ENCODE data around the gene SEC31A. TPM values are rescaled to one million over a fixed set of nuclear protein-coding genes. Genes with fewer than 3 reads are reported as not detected.

The SEC31A gene
- total RNA-seq, 1 experiment from 2014 or later, result 212 TPM

DNA sequence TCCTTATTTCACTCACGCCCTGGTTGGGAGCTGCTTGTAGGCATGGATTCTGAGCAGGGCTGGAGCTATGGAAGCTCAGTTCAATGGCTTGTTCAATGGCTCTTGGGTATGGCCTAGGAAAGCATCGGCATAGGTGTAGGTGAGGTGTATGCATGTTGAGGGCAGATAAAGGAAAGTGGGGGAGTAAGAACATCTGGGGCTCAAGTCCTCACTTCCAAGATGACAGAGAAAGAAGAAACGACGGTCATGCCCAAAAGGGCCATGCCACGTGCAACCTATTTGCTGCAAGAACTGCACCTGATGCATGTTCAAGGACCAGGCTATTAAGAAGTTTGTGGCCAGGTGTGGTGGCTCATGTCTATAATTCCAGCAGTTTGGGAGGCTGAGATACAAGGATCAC, 115.7 kb downstream of the SEC31A start:
- POLR2A ChIA-PET, result no interaction called here
- CTCF ChIA-PET, result interaction anchor here (1.3 to 2.0 kb wide), 3 partner anchors 25 to 54 kb away, joined by 3 to 7 read pairs (median 6); no protein-coding TSS in a partner anchor
- TF ChIP-seq, protein P1, sequence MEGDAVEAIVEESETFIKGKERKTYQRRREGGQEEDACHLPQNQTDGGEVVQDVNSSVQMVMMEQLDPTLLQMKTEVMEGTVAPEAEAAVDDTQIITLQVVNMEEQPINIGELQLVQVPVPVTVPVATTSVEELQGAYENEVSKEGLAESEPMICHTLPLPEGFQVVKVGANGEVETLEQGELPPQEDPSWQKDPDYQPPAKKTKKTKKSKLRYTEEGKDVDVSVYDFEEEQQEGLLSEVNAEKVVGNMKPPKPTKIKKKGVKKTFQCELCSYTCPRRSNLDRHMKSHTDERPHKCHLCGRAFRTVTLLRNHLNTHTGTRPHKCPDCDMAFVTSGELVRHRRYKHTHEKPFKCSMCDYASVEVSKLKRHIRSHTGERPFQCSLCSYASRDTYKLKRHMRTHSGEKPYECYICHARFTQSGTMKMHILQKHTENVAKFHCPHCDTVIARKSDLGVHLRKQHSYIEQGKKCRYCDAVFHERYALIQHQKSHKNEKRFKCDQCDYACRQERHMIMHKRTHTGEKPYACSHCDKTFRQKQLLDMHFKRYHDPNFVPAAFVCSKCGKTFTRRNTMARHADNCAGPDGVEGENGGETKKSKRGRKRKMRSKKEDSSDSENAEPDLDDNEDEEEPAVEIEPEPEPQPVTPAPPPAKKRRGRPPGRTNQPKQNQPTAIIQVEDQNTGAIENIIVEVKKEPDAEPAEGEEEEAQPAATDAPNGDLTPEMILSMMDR (IDR thresholded peaks at IDR 0.05; ENCODE audit: unreplicated experiment), result no peak
- no TSS peak for BruUV-seq (replicated peaks)
- no peaks in the 10 kb centered on the region for H3K36me3 Mint-ChIP-seq (ENCODE audit: insufficient read depth, unreplicated experiment)
- no peak for DNase-seq (ENCODE audit: unreplicated experiment)
- no peaks in the 10 kb centered on the region for H3K27me3 Mint-ChIP-seq (ENCODE audit: insufficient read depth, unreplicated experiment)
- no peaks in the 10 kb centered on the region for H3K9me3 Mint-ChIP-seq (ENCODE audit: unreplicated experiment)
- intact Hi-C loops (cut with micrococcal nuclease), result no loop called here
- no peak overlapping the region for H3K27ac Mint-ChIP-seq (ENCODE audit: low read depth, unreplicated experiment)
- H3K4me1 Mint-ChIP-seq (ENCODE audit: insufficient read depth, unreplicated experiment), result peaks cover 2% of the 10 kb centered on the region
- H3K4me3 Mint-ChIP-seq (ENCODE audit: unreplicated experiment), result no peak overlapping the region

DNA sequence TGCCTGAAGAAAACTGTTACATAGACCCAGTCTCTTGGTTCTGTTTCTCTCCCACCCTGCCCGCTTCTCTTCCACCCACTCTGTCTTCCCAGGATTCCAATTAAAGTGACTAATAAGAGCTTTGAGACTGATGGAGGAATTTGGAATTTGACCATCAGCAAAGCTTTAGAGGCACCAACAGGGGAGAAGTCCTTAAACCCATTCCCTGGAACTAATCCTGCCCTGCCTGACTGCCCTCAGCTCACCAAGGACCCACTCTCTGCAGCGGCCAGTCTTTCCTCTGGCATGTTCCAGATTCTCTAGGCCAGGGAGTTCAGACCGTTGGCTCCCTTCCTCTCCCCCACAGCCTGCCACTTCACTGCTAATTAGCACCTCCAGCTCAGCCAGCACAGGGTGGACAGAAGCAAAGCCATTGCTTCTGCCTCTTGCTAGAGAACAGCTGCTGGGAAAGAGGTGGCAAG, 116.2 kb downstream of the SEC31A start:
- no peaks in the 10 kb centered on the region for H3K27me3 Mint-ChIP-seq (ENCODE audit: insufficient read depth, unreplicated experiment)
- TF ChIP-seq, protein P1 (IDR thresholded peaks at IDR 0.05; ENCODE audit: unreplicated experiment), result no peak
- BruUV-seq (replicated peaks), result no TSS peak
- no peaks in the 10 kb centered on the region for H3K4me1 Mint-ChIP-seq (ENCODE audit: insufficient read depth, unreplicated experiment)
- no peaks in the 10 kb centered on the region for H3K9me3 Mint-ChIP-seq (ENCODE audit: unreplicated experiment)
- H3K36me3 Mint-ChIP-seq (ENCODE audit: insufficient read depth, unreplicated experiment), result no peaks in the 10 kb centered on the region
- intact Hi-C loops (cut with micrococcal nuclease), result no loop called here
- ChIA-PET POLR2A (no interaction called here), CTCF (interaction anchor here (1.9 kb wide), 1 partner anchor 25 kb away, joined by 7 read pairs; no protein-coding TSS in a partner anchor)
- no peak overlapping the region for H3K27ac Mint-ChIP-seq (ENCODE audit: low read depth, unreplicated experiment)
- no peak overlapping the region for H3K4me3 Mint-ChIP-seq (ENCODE audit: unreplicated experiment)
- DNase-seq (ENCODE audit: unreplicated experiment), result no peak

DNA sequence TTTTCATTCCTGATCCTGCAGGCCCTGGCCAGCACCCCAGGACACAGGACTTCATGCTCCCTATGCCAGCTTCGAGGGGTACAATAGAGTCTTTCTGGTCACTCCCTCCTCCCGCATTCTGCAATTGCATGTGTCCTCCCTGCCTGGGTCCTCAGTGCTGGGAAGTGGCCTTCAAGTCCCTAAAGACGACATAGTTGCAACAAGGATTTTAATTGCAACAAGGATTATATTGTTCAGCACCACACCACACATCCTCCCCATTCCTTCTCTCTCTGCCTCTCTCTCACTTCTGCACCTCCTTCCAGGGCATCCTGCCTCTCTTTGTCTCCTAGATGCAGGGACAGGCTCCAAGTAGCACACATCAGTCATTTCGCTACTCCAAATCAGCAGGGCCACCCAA, 117.9 kb downstream of the SEC31A start:
- intact Hi-C loops (cut with micrococcal nuclease), result no loop called here
- ChIA-PET POLR2A (no interaction called here), CTCF (interaction anchor here (0.8 kb wide), 1 partner anchor 441 kb away, joined by 3 read pairs; no protein-coding TSS in a partner anchor)
- DNase-seq (ENCODE audit: unreplicated experiment), result no peak
- Mint-ChIP-seq H3K9me3 (ENCODE audit: unreplicated experiment) (no peaks in the 10 kb centered on the region), H3K4me1 (ENCODE audit: insufficient read depth, unreplicated experiment) (no peaks in the 10 kb centered on the region), H3K27ac (ENCODE audit: low read depth, unreplicated experiment) (no peak overlapping the region), H3K27me3 (ENCODE audit: insufficient read depth, unreplicated experiment) (no peaks in the 10 kb centered on the region), H3K36me3 (ENCODE audit: insufficient read depth, unreplicated experiment) (no peaks in the 10 kb centered on the region), H3K4me3 (ENCODE audit: unreplicated experiment) (no peak overlapping the region)
- TF ChIP-seq, protein P1 (IDR thresholded peaks at IDR 0.05; ENCODE audit: unreplicated experiment), result no peak
- BruUV-seq (replicated peaks), result no TSS peak

DNA sequence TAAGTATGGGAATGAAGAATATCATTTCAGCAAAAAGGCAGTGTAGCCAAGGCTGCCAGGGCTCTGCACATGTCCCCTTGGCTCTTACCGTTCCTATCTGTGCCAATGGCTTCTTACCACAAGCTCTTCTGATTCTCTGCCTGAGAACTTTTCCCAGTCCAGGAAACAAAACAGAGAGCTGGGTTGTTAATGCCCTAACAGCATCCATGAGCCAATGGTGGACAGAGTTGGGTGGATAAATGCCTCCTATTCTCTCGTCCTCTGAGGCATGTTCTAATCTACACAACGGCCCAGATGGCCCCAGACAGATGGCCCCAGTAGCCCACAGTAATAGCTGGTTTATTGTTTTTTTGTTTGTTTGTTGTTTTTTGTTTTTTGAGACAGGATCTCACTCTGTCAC, 120.3 kb downstream of the SEC31A start:
- BruUV-seq (replicated peaks), result no TSS peak
- CTCF ChIA-PET, result interaction anchor here (0.6 kb wide), 1 partner anchor 181 kb away, joined by 3 read pairs; no protein-coding TSS in a partner anchor
- POLR2A ChIA-PET, result no interaction called here

More for the DNA sequence above, 120.3 kb downstream of the SEC31A start:
- Mint-ChIP-seq H3K27me3 (ENCODE audit: insufficient read depth, unreplicated experiment) (no peaks in the 10 kb centered on the region), H3K27ac (ENCODE audit: low read depth, unreplicated experiment) (no peak overlapping the region), H3K4me1 (ENCODE audit: insufficient read depth, unreplicated experiment) (no peaks in the 10 kb centered on the region), H3K4me3 (ENCODE audit: unreplicated experiment) (no peak overlapping the region), H3K9me3 (ENCODE audit: unreplicated experiment) (peaks cover 17% of the 10 kb centered on the region), H3K36me3 (ENCODE audit: insufficient read depth, unreplicated experiment) (peaks cover 7% of the 10 kb centered on the region)
- intact Hi-C loops (cut with micrococcal nuclease), result no loop called here
- no peak for DNase-seq (ENCODE audit: unreplicated experiment)
- TF ChIP-seq, protein P1 (IDR thresholded peaks at IDR 0.05; ENCODE audit: unreplicated experiment), result no peak

Other genes with a start within 250 kb of the SEC31A start
- gene SCD5, start 92.4 kb downstream of the SEC31A start, total RNA-seq (2022), result 3.5 and 3.6 TPM in 2 replicates
- 3.6 and 4.0 TPM in 2 replicates for gene THAP9, start 9.6 kb upstream of the SEC31A start, total RNA-seq (2022)
- gene LIN54, start 119.7 kb upstream of the SEC31A start, total RNA-seq (2022), result 16.0 and 16.5 TPM in 2 replicates
- gene COPS4, start 144.0 kb upstream of the SEC31A start, total RNA-seq (2022), result 34.7 and 36.6 TPM in 2 replicates
- gene PLAC8, start 223.6 kb upstream of the SEC31A start, total RNA-seq (2022), result 2.0 and 3.3 TPM in 2 replicates